SU-DHL-6 (cell line): ENCODE data around the gene ROS1.

Source experiments
- CTCF ChIP-seq: fragments of 200-600 bp; sonication (generic); IDR thresholded peaks from one replicate; pipeline ENCODE4 v1.5.1; 2017; ENCODE audit warnings: antibody characterized with exemption, mild to moderate bottlenecking, low read length, moderate library complexity; ENCODE audit not compliant: insufficient read depth, poor library complexity, severe bottlenecking
- EZH2phosphoT487 ChIP-seq: fragments of 200-600 bp; sonication (generic), shearing (Covaris generic); conservative IDR thresholded peaks from 2 replicates; pipeline ENCODE4 v1.6.1; 2018; ENCODE audit warnings: mild to moderate bottlenecking, antibody characterized with exemption, low read length, moderate library complexity, mixed read lengths

GRCh38 chr6:117464700-117465099, 39.0 kb upstream of the ROS1 start:
- TF ChIP-seq CTCF: no peak
- TF ChIP-seq EZH2phosphoT487: no peak
